SH-SY5Y (cell line): ENCODE data around the gene CCDC73.

Experiments used
- GATA2 ChIP-seq: IDR thresholded peaks from 2 replicates; pipeline ENCODE4 v1.6.1; 2011; ENCODE audit warnings: mild to moderate bottlenecking, low read depth, low read length
- GATA3 ChIP-seq: IDR thresholded peaks from 2 replicates; pipeline ENCODE4 v1.6.1; 2011; ENCODE audit warnings: low read depth, mild to moderate bottlenecking, low read length, moderate library complexity

GRCh38 chr11:32830413-32830738 lies 35.9 kb upstream of the CCDC73 start:
- TF ChIP-seq GATA2 (no peak), GATA3 (no peak)
